ENCODE results near the gene MYH9.

DNA sequence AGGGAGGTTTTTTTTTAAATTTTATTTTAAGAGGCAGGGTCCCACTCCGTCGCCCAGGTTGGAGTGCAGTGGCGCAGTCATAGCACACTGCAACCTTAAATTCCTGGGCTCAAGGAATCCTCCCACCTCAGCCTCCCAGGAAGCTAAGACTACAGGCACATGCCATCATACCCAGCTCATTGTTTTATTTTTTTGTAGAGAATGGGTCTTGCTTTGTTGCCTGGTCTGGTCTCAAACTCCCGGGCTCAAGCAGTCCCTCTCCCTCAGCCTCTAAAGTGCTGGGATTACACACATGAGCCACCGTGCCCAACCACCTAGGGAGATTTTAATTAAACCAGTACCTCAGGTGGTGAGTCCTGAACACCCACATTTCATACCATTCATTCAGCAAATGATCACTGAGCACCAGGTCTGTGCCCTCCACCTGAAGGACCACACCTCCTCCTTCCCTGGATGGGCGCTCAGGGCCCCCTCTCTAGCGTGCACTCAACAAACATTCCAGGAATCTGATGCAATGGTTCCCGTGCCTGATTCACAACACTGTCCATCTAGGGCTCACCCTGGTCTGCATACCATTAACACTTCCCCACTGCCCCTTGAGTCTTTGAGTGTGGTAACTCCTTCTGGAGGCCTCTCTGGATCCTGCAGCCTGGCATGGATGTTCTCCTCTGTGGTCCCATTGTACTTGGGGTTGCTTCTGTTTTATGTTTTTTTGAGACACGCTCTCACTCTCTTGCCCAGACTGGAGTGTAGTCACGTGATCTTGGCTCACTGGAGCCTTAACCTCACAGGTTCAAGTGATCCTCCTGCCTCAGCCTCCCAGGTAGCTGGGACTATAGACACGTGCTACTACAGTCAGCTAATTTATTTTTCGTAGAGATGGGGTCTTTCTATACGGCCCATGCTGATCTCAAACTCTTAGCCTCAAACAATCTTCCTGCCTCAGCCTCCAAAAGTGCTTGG lies 9.6 kb upstream of the MYH9 start:
- TF ChIP-seq, protein P1, sequence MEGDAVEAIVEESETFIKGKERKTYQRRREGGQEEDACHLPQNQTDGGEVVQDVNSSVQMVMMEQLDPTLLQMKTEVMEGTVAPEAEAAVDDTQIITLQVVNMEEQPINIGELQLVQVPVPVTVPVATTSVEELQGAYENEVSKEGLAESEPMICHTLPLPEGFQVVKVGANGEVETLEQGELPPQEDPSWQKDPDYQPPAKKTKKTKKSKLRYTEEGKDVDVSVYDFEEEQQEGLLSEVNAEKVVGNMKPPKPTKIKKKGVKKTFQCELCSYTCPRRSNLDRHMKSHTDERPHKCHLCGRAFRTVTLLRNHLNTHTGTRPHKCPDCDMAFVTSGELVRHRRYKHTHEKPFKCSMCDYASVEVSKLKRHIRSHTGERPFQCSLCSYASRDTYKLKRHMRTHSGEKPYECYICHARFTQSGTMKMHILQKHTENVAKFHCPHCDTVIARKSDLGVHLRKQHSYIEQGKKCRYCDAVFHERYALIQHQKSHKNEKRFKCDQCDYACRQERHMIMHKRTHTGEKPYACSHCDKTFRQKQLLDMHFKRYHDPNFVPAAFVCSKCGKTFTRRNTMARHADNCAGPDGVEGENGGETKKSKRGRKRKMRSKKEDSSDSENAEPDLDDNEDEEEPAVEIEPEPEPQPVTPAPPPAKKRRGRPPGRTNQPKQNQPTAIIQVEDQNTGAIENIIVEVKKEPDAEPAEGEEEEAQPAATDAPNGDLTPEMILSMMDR (conservative IDR thresholded peaks at IDR 0.05; ENCODE audit: low read depth in 2 of 2) = no peak
- TF ChIP-seq POLR2AphosphoS5 (IDR thresholded peaks at IDR 0.05; ENCODE audit: low read depth) = no peak
- no peak for TF ChIP-seq REST (IDR thresholded peaks at IDR 0.05; ENCODE audit: unreplicated experiment)
- TF ChIP-seq CREB1 (CRISPR knock-in tag; IDR thresholded peaks at IDR 0.05; ENCODE audit: low read depth) = no peak
- TF ChIP-seq EZH2 (IDR thresholded peaks at IDR 0.05; ENCODE audit: low read depth, unreplicated experiment) = no peak
